AG09319 (cell line): ENCODE results near the gene SLC44A5.

Source experiments
- DNase-seq: peaks from one replicate; pipeline ENCODE4 v3.0.0-alpha.2; 2010; ENCODE audit warnings: low read depth; ENCODE audit errors: extremely low read depth
- TF ChIP-seq, protein P1 (sequence below): IDR thresholded peaks from 2 replicates; pipeline ENCODE4 v1.5.1; 2011; ENCODE audit warnings: low read depth, mild to moderate bottlenecking, inconsistent platforms, low read length, moderate library complexity

SLC44A5 gene

GRCh38 chr1:75353051-75353450 is 257.9 kb downstream of the SLC44A5 start:
- no peak for DNase-seq
- TF ChIP-seq, protein P1, sequence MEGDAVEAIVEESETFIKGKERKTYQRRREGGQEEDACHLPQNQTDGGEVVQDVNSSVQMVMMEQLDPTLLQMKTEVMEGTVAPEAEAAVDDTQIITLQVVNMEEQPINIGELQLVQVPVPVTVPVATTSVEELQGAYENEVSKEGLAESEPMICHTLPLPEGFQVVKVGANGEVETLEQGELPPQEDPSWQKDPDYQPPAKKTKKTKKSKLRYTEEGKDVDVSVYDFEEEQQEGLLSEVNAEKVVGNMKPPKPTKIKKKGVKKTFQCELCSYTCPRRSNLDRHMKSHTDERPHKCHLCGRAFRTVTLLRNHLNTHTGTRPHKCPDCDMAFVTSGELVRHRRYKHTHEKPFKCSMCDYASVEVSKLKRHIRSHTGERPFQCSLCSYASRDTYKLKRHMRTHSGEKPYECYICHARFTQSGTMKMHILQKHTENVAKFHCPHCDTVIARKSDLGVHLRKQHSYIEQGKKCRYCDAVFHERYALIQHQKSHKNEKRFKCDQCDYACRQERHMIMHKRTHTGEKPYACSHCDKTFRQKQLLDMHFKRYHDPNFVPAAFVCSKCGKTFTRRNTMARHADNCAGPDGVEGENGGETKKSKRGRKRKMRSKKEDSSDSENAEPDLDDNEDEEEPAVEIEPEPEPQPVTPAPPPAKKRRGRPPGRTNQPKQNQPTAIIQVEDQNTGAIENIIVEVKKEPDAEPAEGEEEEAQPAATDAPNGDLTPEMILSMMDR: no peak

DNA sequence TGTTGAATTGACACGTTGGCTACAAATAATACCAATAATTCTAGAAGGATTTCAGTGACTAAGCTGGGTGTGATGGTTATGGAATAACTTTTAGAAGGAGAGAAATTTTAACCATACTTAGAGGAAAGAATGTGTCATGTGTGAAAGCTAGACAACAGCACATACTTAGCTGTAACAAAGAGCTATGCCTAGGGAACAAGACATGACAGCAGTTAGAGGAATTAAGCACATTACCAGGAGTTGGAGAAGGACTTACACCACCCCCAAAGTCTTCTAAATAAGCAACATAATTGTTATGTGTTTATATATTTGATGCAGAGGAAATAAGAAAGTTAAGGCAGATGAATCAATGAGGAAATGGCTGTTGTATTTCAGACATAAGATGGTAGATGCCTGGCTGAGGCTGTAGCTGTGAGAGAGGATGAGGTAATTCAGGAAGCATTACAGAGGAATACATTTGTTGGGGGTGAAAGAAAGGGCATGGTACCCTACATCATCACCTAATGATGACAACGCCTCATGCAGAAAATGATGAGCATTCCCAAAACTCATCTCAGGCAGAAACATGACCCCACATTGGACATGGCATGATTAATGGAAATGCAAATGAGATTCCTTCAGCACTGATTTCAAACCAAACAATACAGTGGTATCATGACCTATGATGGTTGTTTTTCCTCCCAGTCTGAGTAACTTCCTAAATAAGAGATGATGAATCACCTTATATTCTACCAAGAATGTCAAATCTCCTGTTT is 265.2 kb downstream of the SLC44A5 start:
- TF ChIP-seq, protein P1: no peak
- no peak for DNase-seq

- TF ChIP-seq, protein P1: no peak
- DNase-seq: no peak
Observed at GRCh38 chr1:75342786-75343185, 268.1 kb downstream of the SLC44A5 start.

GRCh38 chr1:75341537-75341936 is 269.4 kb downstream of the SLC44A5 start:
- no peak for DNase-seq

GRCh38 chr1:75338616-75339483 is 272.1 kb downstream of the SLC44A5 start:
- DNase-seq: no peak

More at GRCh38 chr1:75341537-75341936, 269.4 kb downstream of the SLC44A5 start:
- TF ChIP-seq, protein P1: no peak

DNA sequence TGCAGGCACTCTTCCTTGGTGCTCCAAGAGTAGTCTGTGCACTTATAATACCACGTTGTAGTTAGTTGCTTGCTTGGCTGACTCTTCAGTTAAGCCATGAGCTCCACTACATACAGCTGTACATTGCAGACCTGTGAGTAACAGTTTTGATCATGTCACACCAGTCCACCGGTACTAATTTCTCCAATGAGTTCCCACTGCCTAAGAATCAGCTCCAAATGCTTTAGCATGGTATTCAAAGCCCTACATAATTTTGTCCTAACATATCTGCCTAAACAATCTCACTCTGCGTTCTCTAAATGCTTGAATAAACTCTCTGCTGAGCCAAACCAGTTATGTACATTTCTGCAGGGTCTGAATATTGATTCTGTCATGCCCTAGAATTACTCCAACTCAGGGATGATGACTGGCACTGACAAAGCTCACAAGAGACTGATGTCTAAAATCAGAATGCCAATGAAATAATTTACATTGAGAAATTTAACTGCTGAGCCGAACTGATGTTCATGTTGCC is 276.0 kb downstream of the SLC44A5 start:
- DNase-seq: no peak
- TF ChIP-seq, protein P1: no peak

More at GRCh38 chr1:75338616-75339483, 272.1 kb downstream of the SLC44A5 start:
- TF ChIP-seq, protein P1: no peak

DNA sequence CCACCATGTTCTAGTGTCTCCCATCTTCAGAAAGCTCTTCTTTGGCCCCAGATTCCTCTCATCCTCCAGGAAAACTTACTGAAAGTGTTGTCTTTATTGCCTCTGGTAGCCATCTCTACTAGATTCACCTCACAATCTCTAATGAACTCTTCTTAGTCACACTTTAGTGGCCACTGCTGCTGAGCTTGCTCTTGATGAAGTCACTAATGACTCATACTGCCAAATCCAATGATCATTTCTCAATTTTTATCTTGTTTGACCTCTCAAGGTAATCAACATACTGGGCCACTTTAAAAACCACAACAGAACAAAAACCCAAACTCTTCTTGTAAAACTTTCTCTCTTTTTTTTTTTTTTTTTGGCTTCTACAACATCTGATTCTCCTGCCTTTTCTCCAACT is 280.3 kb downstream of the SLC44A5 start:
- DNase-seq: no peak
- TF ChIP-seq, protein P1: no peak
